GM12878 (cell line): ENCODE data around the gene CDRT15.

Source experiments
- CBFB ChIP-seq: IDR thresholded peaks from 2 replicates; pipeline ENCODE4 v1.6.1; 2016; ENCODE audit warnings: antibody characterized with exemption, low read depth
- CTCF ChIP-seq, 3 experiments: IDR thresholded peaks in 2 of 3; conservative IDR thresholded peaks in 1 of 3; 2 replicates each; pipeline ENCODE4 v1.5.1; 2011; ENCODE audit warnings: low read depth in 3 of 3, low read length in 3 of 3, mild to moderate bottlenecking in 3 of 3, control low read depth in 2 of 3, moderate library complexity in 2 of 3, inconsistent platforms in 1 of 3, mixed read lengths in 1 of 3; ENCODE audit not compliant: control insufficient read depth in 2 of 3, insufficient read depth in 1 of 3; ENCODE audit errors: extremely low read depth in 1 of 3

DNA sequence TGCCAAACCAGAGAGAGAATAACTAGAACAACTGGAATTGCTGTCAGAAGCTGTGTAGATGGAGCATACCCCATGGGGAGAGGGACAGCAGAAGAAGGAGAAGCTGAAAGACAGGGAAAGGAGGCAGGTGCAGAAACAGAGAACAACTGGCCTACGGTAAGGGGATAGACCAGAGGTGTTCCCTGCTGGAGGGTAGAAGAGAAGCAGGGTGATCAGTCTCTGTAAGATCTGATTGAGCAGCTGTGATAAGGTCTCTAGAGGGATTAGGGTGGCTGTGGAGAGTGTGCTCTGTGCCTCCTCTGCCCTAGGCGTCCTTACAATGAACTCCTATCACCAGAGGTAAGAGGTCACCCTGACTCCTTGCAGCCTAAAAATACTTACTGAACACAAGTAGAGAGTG is 33.8 kb upstream of the CDRT15 start:
- no peak for TF ChIP-seq CTCF (IDR thresholded peaks at IDR 0.05 in 2 of 3, conservative IDR thresholded peaks at IDR 0.05 in 1 of 3; ENCODE audit: control insufficient read depth in 2 of 3, extremely low read depth in 1 of 3, insufficient read depth in 1 of 3, low read depth in 3 of 3, low read length in 3 of 3)
- no peak for TF ChIP-seq CBFB
